Fibroblast of mammary gland (primary cell): ENCODE measurements around the gene SZT2.
A peak's percentile ranks its signal among the peaks of the same experiment; 100 is the strongest.

Experiments
- DNase-seq: peaks from one replicate; pipeline ENCODE4 v3.0.0-alpha.2; 2010; ENCODE audit warnings: low read depth
- H3K4me3 ChIP-seq: 2 replicates; pipeline ENCODE4 v1.5.1; 2011; ENCODE audit warnings: low read depth, mild to moderate bottlenecking, low read length, moderate library complexity; ENCODE audit not compliant: control insufficient read depth
- CTCF ChIP-seq: conservative IDR thresholded peaks from 2 replicates; pipeline ENCODE4 v1.5.1; 2011; ENCODE audit warnings: low read depth, low read length, inconsistent platforms; ENCODE audit not compliant: control insufficient read depth, insufficient read depth

Gene SZT2

DNA sequence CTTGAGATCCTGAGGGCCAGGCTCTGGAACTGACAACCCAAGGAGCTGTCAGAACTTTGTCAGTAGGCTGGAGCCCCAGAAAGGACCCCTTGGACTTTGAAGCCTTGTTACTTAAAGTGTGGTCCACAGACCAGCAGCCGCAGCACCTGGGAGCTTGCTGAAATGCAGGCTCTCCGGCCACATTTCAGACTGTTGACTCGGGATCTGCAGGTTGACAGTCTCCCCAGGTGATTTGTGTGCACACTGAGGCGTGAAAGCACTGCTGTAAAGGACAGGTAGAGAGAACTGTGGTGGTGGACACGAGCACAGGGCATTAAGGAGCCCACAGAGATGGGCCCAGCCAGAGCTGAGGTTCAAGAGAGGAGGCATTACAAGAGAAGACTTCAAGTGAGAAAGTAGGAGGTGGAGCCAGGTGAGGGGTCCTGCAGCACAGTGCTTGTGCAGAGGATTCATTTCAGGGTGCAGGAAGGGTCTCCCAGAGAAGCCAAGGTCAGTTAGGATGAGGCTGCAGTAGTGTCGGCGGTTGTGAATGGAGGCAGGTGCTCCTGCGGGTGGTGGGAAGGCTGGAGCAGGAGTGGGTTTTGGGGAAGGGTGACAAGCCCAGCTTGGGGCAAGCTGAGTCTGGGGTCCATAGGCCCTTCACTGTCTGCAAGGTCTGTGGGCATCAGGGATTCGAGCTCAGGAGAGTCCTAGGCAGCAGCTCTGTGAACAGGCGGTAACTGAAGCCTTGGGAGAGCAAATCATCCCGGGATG lies 59.4 kb downstream of the SZT2 start:
- no peak overlapping the region for H3K4me3 ChIP-seq
- no peak for TF ChIP-seq CTCF
- DNase-seq = no peak

- TF ChIP-seq CTCF = no peak
- H3K4me3 ChIP-seq = no peak overlapping the region
Observed at GRCh38 chr1:43449708-43450069, 60.0 kb downstream of the SZT2 start.

GRCh38 chr1:43450251-43450941 lies 60.7 kb downstream of the SZT2 start:
- no peak for TF ChIP-seq CTCF
- no peak overlapping the region for H3K4me3 ChIP-seq
- no peak for DNase-seq

More at GRCh38 chr1:43449708-43450069, 60.0 kb downstream of the SZT2 start:
- no peak for DNase-seq

DNA sequence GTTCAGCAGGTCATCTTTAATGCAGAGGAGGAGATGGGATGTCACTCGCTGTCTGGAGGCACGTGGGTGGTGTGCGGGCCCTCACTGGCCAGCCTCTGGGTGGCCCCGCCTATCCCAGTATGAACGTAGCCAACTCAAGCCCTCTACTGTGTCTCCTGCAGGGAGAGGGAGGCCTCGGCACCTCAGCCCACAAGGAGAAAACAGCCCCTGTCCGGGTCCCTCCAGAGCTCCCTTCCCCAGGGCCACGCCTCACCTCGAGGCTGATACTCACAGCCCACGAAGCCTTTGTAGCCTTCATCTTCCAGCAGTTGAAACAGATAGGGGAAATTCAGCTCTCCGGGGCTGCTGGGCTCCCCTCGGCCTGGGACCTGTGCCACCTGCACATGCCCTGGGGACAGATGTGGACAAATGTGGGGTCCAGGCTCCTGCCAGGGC lies 61.5 kb downstream of the SZT2 start:
- DNase-seq = no peak
- H3K4me3 ChIP-seq = no peak overlapping the region
- no peak for TF ChIP-seq CTCF

- DNase-seq = no peak
- H3K4me3 ChIP-seq = no peak overlapping the region
- TF ChIP-seq CTCF = no peak
Observed at GRCh38 chr1:43451701-43452532, 62.2 kb downstream of the SZT2 start.

GRCh38 chr1:43452789-43453441 lies 63.2 kb downstream of the SZT2 start:
- peak; percentile 60 for DNase-seq
- no peak for TF ChIP-seq CTCF
- peak overlapping the region; percentile 46 for H3K4me3 ChIP-seq
